Measurements from ENCODE around the gene ATXN1.

GRCh38 chr6:16496991-16497801 lies 264.1 kb downstream of the ATXN1 start:
- no peak for TF ChIP-seq CTCF (conservative IDR thresholded peaks at IDR 0.05; ENCODE audit: low read length)
- no peak for TF ChIP-seq EZH2phosphoT487 (IDR thresholded peaks at IDR 0.05; ENCODE audit: borderline replicate concordance)

All from Loucy (cell line).